GM15510 (cell line): ENCODE results near the gene BSDC1.

Experiments
- POLR2A ChIP-seq: IDR thresholded peaks from 3 replicates; pipeline ENCODE4 v1.6.1; 2011; ENCODE audit warnings: borderline replicate concordance; ENCODE audit not compliant: insufficient read length; ENCODE audit errors: extremely low read depth

The BSDC1 gene

DNA sequence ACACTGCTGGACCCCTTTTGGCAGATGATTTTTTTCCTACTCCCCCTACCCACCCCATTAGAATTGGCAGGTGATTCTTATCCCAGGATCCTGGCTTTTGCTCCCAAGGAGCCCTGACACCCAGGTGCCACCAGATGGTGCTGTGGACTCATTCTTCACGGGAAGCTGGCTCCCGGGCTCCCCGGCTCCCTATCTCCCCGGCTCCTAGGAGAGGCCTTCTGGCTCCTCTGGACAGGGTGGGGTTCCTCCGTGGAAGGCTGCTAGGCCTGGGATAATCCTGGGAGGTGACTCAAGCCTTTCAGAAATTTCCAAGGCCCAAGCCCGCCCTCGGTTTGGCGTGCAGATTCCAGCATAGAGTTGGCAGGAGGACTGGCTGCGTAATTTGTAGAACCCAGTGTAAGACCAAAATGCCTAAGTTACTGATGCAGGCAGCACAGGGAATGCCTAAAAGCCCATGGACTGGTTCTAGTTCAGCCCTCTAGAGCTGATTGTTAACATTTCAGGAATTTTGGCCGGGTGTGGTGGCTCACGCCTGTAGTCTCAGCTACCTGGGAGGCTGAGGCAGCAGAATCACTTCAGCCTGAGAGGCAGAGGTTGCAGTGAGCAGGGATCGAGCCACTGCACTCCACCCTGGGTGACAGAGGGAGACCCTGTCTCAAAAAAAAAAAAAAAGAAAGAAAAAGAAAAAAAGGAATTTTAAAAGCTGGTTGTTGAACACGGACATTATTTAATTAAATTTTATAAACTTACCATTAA is 6.8 kb upstream of the BSDC1 start:
- no peak for TF ChIP-seq POLR2A

DNA sequence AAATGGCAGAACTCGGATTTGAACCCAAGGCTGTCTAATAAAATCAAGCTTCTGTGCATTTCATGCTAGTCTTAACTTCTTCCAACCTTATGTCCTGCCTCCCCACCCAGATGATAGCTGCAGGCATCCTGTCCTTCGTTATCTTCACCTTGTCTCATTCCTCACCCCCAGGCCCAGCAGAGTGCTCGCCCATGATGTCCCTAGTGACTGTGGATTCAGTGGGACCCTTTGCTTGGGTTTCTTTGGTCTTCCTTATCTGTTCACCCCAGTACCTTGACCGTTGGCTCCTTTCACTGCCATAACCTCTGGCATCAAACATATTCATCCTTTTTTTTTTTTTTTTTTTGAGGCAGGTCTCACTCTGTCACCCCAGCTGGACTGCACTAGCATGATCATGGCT is 5.6 kb upstream of the BSDC1 start:
- TF ChIP-seq POLR2A, result no peak

DNA sequence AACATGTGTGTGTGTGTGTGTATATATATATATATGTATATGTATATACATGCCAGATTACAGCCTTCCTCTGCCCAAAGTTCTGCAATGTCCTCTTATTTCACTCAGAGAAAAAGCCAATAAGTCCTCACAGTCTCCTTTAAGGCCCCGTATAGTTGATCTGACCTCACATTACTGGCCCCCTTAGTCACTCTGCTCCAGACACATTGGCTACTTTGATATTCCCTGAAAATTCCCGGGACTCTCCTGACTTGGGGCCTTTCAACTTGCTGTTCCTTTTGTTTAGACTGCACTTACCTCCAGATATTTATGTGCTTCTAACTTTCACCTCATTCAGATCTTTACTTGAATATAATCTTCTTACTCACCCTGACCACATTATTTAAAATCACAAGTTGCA is 4.2 kb upstream of the BSDC1 start:
- no peak for TF ChIP-seq POLR2A

- no peak for TF ChIP-seq POLR2A
Measured at GRCh38 chr1:32394890-32395432, 720 bp upstream of the BSDC1 start.

DNA sequence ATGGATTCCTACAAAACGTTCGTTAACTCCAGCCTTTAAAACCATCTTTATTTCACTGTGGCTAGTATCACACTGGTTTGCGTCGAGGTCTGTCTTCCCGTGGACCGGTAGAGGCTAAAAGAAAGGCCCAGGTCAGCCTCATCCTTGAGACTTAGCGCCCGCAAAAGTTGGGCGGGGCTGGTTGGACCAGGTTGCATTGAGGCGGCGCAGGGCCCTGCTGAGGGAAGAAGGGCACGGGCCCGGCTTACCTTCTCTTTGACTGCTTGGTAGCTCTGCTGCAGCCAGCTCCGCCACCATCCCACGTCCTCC is 455 bp downstream of the BSDC1 start:
- no peak for TF ChIP-seq POLR2A

DNA sequence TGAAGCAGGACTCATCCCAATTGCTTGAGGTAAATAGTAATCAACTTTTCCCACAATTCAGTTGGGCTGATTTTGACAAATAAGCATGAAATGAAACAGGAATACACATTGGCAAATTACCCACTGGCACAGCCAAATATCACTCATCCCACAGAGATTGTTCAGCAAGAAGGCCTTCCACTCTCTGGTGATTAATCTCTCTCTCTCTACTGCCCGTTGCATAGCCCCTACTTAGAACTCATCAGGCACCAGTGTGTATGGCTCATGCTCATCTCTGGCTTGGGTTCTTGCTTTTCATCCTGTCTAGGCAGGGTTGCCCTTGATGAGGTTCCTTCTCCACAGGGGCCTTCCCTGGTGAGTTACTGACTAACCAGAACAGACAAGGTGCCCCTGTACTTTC is 1.1 kb downstream of the BSDC1 start:
- no peak for TF ChIP-seq POLR2A

DNA sequence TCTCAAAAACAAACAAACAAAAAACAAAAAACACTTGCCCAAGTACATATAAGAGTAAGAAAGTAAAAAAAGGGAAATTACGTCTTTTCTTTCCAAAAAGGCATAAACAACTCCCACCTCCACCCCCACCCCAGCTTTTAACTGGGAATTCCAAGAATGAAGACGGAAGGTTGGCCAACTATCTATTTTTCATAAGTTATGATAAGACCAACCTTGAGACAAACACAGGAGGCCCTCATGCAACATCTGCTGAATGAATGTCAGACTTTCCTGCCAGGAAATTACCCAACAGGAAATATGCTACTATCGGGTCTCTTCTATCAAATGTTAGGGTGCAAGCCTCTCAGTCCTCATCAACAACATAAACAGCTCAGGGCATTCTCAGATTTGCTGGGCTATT is 1.9 kb downstream of the BSDC1 start:
- TF ChIP-seq POLR2A, result no peak

DNA sequence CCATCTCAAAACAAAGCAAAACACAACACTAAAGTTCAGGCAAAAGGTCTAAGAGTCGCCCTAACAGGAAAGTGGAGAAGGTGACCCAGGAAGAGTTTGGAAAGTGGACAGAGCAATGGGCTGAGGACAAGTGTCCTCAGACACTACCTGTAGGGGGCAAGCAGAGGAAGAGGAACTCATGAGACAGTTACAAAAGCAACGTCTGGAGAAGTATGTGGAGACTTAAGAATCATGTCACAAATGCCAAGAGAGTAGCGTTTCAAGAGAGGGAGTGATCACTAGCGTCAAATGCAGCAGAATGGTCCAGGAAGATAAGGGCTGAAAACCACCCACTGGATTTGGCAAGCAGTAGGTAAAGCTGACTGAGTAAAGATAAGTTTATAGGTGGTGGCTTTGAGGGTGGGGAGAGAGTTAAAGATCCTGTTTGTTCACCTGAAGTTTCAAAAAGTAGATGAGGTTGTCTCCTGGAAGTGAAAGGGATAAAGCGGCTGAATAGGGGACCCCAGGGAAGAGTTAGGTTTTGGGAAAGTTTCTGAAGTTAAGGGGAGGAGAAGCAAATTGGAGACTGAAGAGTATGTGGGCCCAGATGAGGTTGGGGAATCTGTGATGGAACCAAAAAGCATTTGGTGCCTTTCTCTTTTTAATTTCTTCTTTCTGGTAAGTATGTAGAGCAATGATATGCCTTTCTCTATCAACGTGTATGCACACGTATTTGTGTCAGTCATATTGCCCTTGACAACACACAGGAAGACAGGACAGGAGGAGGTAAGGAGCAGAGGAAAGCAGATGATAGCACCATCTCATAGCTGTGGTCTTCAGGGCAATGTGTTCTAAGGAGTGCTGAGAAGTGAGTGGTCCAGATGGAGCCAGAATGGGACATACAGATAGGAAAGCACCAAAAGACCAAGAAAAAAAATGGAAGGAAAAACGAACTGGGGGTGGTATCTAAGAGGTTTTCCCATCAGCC is 3.1 kb downstream of the BSDC1 start:
- TF ChIP-seq POLR2A, result no peak

DNA sequence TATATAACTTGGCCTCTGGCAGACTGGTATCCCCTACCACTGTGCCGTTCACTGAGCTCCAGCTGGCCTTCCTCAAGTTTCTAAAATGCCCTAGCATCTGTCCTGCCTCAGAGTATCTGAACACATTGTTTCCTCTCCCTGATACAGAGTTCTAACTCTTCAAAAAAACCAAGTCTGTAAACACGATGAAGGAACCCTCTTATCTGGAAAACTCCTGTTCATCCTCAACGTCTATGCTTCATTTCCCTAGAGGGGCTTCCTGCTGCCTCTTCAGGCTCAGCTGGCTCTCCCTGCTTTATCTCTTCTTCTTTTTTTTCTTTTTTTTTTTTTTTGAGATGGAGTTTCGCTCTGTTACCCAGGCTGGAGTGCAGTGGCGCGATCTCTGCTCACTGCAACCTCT is 5.6 kb downstream of the BSDC1 start:
- no peak for TF ChIP-seq POLR2A

DNA sequence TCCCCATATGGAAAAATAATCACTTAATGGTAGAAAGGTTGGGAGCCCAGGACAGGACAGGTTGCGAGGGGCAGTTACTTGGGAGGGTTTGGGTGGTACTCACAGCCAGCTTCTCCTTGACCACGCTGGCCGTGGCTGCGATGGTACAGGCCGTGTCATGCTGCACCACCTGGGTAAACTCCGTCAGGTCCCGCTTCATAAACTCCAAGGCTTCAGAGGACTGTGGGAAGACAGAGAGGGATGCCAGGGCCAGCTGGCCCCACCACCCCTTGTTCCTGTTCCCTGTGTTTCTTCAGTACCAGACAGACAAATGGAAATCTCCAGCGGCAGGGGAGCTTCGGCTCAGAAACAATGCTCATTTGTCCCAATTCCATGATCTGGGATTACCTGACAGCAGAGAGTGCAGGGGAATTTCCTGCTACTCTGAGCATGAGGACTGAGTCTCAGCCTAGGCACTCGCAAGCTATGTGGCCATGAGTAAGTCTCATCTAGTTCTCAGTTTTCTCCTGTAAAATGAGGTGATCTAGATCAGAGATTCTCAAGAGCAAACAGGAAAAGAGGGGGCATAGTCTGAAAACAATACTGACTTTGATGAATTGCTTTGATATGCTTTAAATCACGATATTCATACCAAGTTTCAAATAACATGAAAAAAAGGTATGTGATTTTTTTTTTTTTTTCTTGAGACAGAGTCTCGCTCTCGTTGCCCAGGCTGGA is 7.4 kb downstream of the BSDC1 start:
- TF ChIP-seq POLR2A, result no peak

- no peak for TF ChIP-seq POLR2A
Measured at GRCh38 chr1:32380057-32380456, 14.2 kb downstream of the BSDC1 start.

DNA sequence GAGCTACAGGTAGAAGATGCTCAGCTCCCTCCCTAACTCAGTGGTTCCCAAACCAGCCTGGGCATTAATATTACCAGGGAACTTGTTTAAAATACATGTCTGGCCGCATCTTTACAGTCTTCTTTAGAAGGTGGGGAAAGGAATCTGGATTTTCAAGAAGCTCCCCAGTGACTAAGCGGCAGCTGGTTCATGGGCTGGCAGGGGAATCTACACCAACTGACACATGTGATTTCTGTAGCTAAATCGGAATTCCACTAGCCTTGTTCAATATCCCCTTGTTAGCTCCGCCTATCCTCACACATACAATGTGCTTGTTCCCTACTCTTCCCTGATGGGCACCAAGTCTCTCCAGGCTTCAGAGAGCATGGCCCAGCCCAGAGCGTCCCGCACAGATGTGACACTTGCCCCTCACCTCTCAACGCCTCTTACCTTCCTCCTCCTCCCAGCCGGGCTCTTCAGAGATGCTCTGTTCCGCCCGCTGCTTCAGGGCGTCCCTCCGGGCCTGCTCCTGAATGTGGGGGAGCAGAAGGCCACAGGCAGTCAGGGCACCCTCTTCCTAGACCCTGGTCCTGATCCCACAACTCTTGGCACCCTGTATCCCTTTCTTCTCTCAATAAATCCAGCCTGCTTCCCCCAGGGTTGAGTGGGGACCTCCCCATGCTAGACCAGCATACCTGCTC is 16.6 kb downstream of the BSDC1 start:
- no peak for TF ChIP-seq POLR2A

DNA sequence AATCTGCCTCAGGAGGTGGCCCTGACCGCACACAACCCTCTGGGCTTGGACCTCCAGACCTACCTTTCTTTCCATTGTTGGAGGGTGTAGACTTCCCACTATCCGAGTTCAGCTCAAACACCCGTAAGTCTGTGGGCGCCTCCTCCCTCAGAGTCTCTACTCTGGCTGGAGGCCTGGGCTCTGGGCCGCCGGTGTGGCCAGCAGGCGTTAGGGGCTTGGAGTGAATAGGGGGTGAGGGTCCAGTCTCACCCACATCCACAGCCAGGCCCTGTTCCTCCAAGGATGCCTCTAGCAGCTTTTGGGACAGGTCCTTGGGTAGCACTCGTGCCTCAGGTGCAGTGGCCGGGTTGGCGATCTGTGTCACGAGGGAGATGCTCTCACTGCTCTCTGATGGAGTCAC is 18.0 kb downstream of the BSDC1 start:
- TF ChIP-seq POLR2A, result no peak

DNA sequence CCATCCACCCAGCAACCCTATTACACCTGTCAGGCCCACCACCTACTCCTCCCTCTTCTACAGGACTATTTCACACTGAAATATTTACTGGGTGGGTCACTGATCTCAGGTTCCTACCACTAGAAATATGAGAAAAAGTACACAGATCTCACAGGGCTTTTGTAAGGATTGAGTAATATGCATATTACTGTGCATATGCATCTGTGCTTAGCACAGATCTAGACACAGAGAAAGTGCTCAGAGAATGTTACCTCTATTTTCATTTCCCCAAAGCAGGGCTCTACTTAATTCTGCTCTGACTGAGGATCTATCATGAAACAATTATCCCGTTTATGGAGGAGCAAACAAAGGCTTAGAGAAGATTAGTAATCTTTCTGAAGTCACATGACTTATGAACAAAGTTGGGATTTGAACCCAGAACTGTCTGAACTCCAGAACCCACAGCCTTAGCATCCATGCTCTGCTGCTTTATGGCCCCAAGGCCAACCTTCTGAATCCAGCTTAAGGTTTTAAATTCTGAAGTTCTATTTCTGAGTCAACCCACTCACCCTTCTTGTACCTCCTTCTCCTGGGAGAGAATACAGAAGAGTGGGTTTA is 20.1 kb downstream of the BSDC1 start:
- no peak for TF ChIP-seq POLR2A
